GM06990 (cell line): ENCODE data around the gene GAK.

Experiments
- DNase-seq: peaks from one replicate; pipeline ENCODE4 v3.0.0-alpha.2; 2011; ENCODE audit not compliant: insufficient read length; ENCODE audit errors: extremely low read depth
- H3K27me3 ChIP-seq: replicated peaks from 2 replicates; pipeline ENCODE4 v1.6.0; 2011; ENCODE audit warnings: low read length; ENCODE audit not compliant: control insufficient read depth, insufficient read depth
- H3K36me3 ChIP-seq: 2 replicates; pipeline ENCODE4 v1.5.1; 2011; ENCODE audit warnings: low read length; ENCODE audit not compliant: control insufficient read depth, insufficient read depth
- H3K4me3 ChIP-seq: replicated peaks from 2 replicates; pipeline ENCODE4 v1.5.1; 2011; ENCODE audit warnings: low read depth, mild to moderate bottlenecking, control low read depth, low read length
- CTCF ChIP-seq: IDR thresholded peaks from 2 replicates; pipeline ENCODE4 v1.5.1; 2011; ENCODE audit warnings: low read length, control low read depth, mild to moderate bottlenecking, inconsistent platforms; ENCODE audit not compliant: insufficient read depth, poor library complexity, severe bottlenecking

GAK gene

GRCh38 chr4:803884-804283 is 128.2 kb downstream of the GAK start:
- DNase-seq = no peak
- no peaks in the 10 kb centered on the region for H3K27me3 ChIP-seq
- TF ChIP-seq CTCF = no peak
- no peak overlapping the region for H3K4me3 ChIP-seq
- H3K36me3 ChIP-seq = no peaks in the 10 kb centered on the region

- H3K36me3 ChIP-seq = no peaks in the 10 kb centered on the region
- no peaks in the 10 kb centered on the region for H3K27me3 ChIP-seq
- DNase-seq = no peak
- H3K4me3 ChIP-seq = no peak overlapping the region
- no peak for TF ChIP-seq CTCF
Measured at GRCh38 chr4:801436-802124, 130.5 kb downstream of the GAK start.
